ENCODE results near the gene LAMTOR4.

LAMTOR4 gene

DNA sequence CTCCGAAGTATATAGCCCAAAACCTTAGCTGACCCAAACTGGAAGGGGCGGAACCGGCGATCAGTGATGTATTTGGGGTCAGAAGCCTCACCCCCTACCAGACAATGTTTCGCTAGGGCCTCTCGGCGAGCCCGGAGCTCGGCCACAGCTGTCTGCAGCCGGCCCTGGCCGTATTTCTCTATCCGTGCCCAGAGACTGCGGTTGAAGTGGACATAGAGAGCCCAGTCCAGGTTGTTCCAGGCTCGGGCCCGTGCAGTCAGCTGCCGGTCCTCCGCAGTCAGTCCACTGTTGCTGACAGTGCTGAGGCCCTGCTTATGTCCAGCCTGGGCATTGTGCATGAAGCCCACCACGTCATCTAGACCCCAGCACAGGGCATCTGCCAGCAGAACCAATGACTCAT, 11.3 kb downstream of the LAMTOR4 start:
- DNase-seq (ENCODE audit: low read depth), result no peak
- no peak overlapping the region for H3K4me3 ChIP-seq (ENCODE audit: low read length)

GRCh38 chr7:100163006-100163531, 14.4 kb downstream of the LAMTOR4 start:
- no peak for TF ChIP-seq CTCF (IDR thresholded peaks at IDR 0.05; ENCODE audit: insufficient read depth, low read depth, low read length, missing control alignments)
- H3K4me3 ChIP-seq (ENCODE audit: low read length), result no peak overlapping the region
- peak; percentile 93 for DNase-seq (ENCODE audit: low read depth)

More for the DNA sequence above, 11.3 kb downstream of the LAMTOR4 start:
- no peak for TF ChIP-seq CTCF (IDR thresholded peaks at IDR 0.05; ENCODE audit: insufficient read depth, low read depth, low read length, missing control alignments)

DNA sequence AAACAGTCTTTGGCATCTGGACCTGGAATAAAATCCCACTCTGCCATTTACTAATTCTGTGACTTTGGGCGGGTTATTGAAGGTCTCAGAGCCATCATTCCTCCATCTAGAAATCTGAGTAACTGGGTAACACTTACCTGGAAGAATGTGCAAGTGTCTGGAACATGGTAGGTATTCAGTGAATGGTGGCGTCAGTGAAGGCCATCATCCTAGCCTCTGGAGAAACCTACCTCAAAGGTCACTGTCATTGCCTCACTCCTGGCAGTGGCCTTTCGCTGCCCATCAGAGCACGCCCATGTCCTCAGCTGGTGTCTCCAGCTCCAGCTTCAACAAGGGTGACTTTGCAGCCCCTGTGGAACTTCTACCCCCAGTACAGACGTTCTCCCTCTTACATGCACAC, 15.2 kb downstream of the LAMTOR4 start:
- H3K4me3 ChIP-seq (ENCODE audit: low read length), result no peak overlapping the region
- no peak for TF ChIP-seq CTCF (IDR thresholded peaks at IDR 0.05; ENCODE audit: insufficient read depth, low read depth, low read length, missing control alignments)
- DNase-seq (ENCODE audit: low read depth), result no peak

DNA sequence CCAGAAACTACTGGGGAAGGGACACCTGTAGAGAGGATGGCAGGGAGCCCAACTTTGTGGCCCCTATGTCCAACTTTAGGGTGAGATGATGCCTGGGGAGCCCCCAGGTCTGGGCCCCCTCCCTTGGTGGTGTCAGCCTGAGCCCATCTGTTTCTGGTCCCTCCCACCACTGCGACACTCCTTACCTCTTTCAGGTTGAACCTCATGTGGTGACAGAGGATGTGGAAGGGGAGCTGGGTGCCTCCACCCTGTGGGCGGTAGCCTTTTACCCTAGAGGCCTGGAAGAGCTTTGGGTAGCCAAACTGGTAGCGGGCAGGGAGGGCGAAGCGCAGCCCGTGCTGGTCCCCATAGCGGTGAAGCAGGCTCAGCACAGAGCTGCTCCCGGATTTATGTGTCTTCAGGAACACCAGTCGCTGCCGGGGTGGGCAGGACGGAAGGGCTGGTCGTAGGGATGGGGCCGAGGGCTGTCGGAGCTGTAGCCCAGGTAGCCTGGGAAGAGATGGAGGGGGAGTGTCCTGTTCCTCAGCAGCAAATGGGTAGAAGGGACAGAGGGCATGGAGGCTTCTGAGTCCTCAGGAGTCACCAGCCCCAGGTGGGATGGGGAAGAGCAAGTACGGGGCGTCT, 17.7 kb downstream of the LAMTOR4 start:
- no peak for TF ChIP-seq CTCF (IDR thresholded peaks at IDR 0.05; ENCODE audit: insufficient read depth, low read depth, low read length, missing control alignments)
- DNase-seq (ENCODE audit: low read depth), result no peak
- H3K4me3 ChIP-seq (ENCODE audit: low read length), result no peak overlapping the region

- TF ChIP-seq CTCF (IDR thresholded peaks at IDR 0.05; ENCODE audit: insufficient read depth, low read depth, low read length, missing control alignments), result no peak
- peak overlapping the region; percentile 51 for H3K4me3 ChIP-seq (ENCODE audit: low read length)
- no peak for DNase-seq (ENCODE audit: low read depth)
Measured at GRCh38 chr7:100166970-100167911, 18.5 kb downstream of the LAMTOR4 start.

- no peak for TF ChIP-seq CTCF (IDR thresholded peaks at IDR 0.05; ENCODE audit: insufficient read depth, low read depth, low read length, missing control alignments)
- H3K4me3 ChIP-seq (ENCODE audit: low read length), result peak overlapping the region; percentile 51
- DNase-seq (ENCODE audit: low read depth), result peak; percentile 32
Measured at GRCh38 chr7:100167912-100168323, 19.2 kb downstream of the LAMTOR4 start.

Measured in epithelial cell of esophagus (primary cell).